ENCODE results near the gene SORD.
"Not testable (repeated sequence)": the region's sequence is repeated elsewhere in the genome, so short reads cannot be mapped to it uniquely, and the experiment has no call there.

The SORD gene

DNA sequence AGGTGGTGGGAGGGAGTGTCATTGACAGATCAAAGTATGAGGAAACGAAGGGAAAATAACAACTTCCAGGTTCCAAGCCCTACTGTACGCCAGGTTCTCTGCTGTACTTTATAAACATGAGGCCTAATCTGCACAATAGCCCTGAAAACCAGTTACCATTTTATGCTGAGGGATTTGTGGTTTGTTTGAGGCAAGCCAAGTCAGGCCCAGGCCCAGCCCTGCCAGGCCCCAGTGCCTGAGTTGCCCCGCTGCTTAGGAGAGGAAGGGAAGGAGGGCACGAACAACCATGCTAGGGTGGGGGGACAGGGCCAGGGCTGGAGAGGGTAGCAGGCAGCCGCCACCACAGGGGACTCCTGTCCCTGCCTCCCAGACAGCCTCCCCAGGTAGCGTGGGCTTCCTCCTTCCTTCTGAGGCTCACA lies 47.0 kb downstream of the SORD start:
- not testable (repeated sequence) for DNase-seq

DNA sequence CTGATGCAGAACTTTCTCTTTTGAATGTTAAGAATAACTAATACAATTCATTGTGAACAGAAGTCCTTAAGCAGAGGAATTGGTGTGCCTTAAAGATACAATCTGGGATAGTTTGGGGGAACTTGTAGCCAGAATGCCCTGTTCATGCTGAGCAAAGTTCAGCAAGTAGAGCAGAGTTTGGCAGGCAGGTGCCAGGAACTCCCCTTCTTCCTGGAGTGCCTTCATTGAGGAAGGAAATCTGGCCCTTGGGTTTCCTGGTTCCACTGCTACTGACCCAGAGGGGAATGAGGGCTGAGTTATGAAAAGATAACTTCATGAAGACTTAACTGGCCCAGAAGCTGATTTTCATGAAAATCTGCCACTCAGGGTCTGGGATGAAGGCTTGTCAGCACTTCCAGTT lies 50.6 kb downstream of the SORD start:
- DNase-seq: not testable (repeated sequence)

DNA sequence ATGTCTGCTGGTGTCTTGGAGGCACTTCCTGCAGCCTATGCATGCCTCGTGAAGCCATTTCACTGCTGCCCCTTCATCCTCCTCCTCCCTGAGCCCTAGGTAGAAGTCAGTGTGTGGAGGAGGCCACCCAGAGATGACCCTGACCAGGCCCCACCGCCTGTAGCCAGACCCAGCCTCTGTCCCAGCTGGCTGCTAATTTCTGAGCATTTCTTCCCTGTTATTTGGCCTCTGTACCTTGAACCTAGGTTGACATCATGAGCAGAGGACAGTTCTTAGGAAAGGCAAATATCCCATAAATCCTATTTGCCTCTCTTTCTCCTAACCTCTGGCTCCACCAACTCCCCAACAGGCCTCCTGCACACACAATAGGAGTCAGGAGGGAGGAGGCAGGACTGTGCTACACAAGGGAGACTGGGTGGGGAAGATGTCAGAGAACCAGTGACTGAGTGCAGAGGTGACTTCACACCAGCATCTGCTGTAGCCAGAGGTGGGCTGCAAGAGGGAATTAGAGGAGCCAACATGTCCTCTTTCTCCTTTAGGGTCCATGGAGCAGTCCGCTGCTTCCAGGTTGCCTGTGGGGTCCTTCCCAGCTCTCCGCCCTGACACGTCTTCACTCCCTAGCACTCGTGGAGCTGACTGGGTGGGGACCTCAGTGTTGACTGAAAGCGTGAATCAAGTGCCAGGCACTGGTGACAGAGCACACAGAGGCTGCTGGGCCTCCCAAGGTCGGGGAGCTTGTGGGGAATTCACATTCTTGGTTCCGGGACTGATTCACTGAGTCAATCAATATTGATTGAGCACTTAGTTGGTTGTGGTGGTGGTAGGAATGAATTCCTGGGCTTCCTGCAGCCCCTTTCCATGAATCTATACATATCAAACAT lies 52.7 kb downstream of the SORD start:
- DNase-seq: not testable (repeated sequence)

DNA sequence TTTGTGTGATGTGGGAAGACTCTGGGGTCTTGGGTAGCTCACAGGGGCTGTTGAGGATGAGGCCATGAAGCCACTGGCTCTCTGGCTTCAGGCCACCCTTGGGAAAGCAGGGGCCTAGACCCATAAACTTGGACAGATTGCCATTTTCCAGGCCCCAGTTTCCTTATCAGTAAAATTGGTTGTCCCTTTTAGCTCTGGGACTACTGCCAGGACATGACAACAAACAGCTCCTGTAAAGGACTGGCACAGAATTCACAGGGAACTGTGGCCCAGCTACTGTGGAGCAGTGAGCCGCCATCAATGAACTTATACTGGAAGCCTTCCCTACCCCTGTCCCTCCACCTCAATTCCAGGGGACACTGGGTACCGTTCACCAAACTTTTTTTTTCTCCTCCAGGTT lies 54.4 kb downstream of the SORD start:
- DNase-seq: not testable (repeated sequence)

DNA sequence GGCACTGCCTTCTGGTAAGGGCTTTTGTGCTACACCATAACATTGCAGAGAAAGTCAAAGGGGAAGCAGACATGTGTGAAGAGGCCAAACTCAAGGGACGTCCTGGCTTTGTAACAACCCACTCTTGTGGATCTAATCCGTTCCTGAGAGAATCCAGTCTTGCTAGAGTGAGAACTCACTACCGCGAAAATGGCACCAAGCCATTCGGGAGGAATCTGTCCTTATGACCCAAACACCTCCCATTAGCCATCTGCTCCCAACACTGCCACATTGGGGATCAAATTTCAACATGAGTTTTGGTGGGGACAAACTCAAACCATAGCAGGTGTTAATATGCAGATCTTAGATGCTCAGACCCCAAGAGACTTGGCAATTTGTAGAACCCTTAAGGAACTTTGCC lies 56.2 kb downstream of the SORD start:
- DNase-seq: not testable (repeated sequence)

DNA sequence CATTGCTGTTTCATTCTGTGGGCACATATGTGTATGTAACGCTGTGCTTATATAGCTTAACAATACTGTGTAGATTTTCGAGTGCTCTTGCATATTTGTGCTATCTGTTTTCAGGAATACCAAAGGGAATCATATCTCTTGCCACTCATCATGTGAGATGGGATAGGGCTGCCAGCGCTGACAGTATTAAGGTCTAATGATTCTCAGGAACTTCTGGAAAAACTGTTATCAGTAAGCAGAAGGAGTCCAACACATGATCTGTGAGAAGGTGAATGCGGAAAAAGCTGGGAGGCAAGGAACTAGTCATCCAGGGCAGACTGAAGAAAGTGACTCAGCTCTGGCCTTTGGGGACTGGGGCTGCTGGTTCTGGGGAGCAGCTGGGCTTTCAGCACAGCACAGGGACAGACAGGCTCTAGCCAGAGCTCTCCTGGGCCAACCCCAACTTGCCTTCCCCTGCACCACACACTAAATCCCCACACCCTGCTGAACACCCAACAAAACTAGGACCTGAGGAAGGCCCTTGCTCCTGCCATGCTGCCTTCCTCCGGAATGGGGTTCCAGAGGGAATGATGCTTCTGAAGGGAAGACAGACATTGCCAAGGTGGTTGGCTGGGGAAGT lies 56.7 kb downstream of the SORD start:
- not testable (repeated sequence) for DNase-seq

DNA sequence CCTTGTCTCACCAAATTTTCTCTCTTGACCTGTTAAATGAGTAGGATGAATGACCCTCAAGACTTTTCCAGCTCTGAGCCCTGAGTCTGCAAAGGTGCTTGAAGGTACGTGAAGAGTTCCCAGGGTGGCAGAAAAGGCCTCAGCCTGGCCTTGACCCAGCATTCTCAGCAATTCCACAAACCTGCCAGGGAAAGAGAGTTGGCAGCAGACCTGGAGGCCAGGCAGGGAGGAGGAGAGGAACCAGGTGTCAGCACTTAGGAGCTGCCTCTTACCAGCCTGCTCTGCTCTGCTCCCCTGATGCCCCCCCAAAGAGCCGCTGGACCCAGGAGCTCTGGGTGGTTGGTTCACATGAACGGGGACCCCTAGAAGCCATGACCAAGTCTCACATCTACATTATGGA lies 57.6 kb downstream of the SORD start:
- not testable (repeated sequence) for DNase-seq

DNA sequence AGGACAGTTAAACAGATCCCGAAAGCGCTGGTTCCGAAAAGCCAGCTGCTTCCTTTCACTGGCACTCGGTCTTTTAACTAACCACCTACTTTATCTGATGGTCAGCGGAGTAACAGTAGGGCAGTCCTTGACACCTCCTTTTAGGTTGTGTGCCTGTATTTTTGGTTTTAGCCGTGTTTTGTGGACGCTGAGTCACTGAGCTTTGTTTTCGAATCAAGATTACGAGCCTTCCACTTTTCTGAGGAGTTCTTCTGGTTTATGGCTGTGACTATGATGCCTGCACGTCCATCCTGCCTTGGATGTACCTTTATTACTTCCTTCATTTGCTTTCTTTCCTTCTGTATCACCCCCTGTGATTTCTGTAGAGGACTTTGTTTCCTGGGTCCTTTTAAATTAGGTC lies 59.4 kb downstream of the SORD start:
- not testable (repeated sequence) for DNase-seq

DNA sequence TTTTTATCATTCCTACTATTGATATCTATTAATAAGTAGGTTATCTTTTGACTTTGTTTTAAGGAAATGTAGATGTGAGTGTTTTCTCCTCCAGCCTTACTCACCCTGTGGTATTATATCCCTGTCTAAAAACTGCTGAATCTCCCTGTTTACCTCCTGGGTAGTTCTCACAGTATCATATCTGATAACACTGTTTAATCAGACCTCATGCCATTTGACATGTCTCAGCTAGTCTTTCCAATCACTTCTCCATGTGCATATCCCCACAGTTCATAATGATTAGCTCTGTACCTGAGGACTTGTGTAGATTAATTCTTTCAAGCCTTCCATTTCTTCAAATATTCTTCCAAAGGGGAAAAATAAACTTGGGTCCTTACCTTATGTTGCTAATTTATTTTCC lies 60.2 kb downstream of the SORD start:
- no peak for DNase-seq

DNA sequence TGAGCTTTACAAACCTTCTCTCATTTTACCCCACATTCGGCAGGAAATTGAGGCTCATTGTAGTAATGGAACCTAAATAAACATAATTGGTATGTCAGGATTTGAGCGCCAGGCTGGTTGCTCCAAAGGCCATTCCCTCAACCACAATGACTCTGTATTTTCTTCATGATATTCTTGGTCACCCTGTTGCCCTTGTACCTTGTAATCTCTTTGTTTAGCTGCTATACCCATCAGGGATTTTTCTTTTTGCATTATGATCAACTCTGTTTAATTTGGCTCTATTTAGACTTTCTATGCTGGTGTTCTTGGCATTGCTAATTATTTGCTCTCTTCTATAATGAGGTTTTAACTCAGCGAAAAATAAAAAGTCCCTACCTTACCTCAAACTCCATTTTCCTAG lies 61.2 kb downstream of the SORD start:
- DNase-seq: no peak

DNA sequence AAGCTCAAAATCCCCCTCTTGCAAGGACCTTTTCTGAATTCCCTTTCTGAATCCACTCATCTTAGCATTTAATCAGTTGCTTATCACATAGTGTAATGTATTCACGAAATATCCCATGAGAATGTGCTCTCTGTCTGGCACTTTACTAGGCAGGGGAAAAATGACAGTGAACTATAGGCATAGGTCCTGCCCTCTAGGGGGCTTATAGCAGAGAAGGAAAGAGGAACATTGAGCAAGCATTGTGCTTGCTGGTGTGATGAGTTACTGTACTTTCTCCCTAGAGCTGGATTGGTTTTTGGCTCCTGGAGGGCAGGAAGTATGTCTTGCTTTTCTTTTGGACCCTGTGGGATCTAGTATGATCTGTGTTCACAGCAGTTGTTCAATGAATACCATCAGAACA lies 64.5 kb downstream of the SORD start:
- DNase-seq: no peak

DNA sequence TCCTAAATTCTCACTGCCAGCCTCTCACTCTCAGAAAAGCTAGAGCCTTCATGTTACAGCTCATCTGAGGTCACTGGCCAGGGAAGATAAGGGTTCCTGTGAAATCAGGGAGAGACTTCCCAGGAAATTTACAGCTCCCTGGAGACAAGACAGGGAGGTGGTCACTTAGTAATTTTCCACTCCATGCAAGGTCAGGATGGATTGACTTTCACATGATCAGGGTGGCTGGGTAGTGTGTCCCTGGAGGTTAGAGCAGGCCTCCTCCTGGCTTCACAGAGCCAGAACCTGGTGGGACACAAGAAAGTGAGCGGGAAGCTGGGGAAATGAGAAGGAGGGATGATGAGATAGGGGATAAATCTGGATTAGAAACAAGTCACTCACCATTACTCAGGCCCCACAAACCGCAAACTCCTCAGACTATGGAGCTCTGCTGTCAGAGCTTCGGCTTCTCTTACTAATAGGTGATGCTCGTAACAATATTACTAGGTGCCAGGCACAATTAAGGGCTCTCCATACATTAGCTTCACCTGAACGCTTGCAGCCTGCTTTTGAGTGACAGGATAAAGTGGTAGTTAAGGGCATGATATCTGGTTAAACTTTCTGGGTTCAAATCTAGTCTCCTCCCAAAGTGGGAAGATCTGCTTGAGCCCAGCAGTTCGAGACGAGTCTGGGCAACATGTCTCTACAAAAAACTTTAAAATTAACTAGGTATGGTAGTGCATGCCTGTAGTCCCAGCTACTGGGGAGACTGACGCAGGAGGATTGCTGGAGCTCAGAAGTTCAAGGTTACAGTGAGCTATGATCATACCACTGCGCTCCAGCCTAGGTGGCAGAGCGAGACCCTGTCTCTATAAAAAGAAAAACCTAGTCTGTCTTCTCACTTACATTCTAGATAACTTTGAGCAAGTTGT lies 66.1 kb downstream of the SORD start:
- peak; percentile 12 for DNase-seq

DNA sequence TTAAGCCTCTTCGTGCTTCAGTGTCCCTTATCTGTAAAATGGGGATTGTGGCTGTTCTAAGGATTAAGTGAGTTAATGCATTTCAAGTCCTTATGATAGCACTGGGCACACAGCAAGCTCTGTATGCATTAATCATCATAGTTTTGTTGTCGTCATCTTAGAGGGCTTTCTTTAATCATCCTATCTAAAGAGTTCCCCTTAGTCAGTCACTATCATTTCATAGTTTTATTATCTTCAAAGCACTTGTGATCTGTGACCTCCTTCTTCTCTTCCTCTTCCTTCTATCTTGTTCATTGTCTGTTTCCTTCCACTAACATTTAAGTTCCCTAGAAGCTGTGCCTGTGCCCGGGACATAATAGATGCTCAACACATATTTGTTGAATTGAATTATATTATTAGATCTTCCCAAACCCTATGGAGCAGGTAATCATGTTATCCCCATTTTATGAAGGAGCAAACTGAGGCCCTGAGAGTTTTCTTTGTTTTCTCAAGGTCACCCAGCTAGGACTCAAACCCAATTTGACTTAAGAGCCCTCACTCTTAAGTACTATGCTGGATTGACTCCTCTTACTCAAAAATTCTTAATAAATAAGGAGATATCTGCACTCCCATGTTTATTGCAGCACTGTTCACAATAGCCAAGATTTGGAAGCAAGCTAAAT lies 66.8 kb downstream of the SORD start:
- DNase-seq: no peak

DNA sequence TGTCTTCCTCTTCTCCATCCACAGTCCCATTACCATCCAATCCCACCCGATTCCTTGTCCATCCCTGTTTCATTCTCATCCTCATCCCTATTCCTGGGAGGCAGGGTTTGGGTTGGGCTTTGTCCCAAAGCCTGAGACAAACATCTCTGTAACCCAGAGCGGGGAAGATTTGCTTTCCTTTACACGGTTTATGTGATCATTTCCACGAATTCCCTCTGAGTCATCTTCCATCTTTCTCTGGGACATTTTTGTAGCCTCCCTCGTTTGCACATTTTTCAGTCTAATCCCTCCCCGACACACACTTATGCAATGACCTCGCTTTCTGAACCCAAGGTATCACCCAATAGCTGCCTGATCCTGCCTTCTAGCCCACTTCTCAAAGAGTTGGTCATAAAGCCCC lies 68.2 kb downstream of the SORD start:
- peak; percentile 62 for DNase-seq

DNA sequence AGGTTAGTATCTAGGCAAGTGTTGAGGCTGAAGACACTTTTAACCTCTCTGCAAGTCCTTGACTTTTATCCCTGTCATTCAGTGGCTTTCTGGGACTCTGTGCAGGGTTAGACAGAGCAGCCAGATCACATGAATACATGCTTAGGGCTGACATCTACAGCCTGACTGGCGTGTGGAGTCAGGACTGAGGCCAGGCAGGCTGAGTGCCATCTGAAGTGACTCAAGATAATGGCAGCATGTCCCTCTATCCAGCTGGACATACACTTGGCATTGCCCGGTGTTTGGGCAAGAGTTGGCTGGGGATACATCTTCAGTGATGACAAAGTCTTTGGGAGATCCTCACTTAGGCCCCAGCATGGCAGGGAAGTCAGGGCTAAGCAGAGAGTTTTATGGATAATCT lies 68.6 kb downstream of the SORD start:
- DNase-seq: no peak

DNA sequence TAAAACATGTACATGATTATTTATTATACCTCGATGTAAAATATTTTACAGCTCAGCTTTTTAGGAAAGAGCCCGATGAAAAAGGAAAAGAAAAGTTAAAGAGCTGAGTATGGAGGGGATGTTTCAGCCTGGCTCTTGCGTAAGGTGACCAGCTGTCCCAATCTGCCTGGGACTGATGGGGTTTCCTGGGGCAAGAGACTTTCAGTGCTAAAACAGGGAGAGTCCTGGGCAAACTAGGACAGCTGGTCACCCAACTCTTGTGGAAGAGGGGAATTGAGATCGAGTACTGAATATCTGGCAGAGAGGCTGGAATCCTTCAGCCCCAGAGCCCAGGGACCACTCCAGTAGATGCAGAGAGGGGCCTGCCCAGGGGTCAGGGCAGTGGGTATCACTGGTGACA lies 70.0 kb downstream of the SORD start:
- DNase-seq: no peak

DNA sequence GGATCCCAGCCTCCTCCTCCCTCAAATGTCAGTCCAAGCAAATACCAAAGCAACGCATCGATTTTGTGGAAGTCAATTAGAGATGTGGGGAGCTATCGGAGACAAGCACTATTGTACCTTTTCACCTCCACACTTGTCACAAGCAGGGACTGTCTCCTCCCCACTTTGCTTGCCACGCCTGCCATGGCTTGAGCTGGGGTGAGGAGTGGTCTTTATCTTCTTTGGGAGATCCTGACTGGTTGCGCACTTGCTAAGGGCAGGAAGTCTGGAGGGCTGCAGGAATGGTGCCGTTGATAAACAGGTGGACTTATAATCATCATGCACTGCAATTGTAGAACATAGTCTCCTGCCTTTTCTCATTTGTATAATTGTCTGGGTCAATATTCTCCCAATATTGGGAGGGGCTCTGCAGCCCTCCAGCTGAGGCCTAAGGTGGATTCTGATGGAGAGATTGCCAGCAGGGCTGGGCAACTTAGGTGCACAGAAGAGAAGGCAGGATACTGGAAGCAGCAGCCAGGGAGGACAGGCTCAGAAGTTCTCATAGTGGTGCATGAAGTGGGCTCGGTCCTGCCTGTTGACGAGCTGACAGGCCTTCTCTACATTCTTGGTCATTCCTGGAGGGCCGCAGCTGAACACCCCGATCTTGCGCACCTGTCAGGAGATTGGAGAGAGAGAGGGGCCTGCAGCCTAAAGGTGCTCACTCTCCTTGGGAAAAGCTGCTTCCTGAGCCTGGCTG lies 70.8 kb downstream of the SORD start:
- DNase-seq: no peak

DNA sequence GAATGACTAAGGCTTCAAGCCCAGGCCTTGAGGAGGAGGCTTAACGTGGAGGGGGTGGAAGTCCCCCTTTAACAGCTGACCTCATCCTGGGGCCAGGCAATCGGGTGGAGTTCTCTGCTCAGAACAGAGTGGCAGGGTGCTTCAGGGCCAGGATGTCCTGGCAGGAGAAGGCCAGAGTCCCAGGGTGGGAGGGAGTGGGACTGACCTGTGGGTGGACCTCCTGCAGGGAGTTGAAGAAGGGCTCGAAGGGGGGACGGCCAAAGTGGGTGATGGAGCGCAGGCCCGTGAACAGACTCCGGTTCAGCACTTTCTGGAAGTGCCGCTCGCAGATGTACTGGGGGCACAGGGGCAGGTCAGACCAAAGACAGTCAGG lies 71.3 kb downstream of the SORD start:
- DNase-seq: no peak

DNA sequence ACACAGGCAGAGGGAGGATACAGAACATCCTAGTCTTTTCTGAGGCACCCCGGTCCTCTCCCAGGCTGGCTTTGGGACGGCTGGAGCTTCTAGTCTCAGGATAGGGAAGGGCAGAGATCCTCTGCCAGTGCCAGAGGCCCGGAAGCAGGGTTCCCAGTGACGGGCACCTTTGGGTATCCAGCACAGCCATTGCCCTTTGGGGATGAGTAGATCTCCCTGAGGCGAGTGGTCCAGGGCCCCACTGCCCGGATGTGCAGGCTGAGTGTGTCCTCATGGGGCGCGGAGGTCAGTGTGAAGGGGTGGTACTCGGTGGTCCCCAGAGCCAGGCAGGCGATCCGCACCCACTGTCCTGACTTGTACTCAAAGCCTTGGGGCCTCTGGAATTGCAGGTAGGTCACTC lies 72.7 kb downstream of the SORD start:
- no peak for DNase-seq

DNA sequence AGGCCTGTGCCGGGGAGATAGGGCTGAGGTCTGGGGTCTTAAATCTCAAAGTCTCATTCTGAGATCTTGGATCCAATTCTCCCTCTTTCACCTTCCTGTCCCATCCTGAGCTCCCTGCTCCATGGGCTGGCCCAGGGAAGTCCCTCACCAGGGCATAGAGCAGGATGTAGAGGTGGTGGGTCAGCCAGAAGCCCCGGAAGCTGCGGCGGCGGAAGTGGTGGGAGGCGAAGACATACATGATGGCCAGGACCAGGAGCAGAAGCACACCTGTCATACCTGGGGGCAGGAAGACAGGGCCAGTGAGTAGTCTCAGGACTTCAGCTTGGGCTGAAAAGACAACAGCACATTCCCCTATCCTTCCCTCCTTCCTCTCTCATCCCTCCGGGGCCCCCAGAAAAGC lies 74.5 kb downstream of the SORD start:
- no peak for DNase-seq

DNA sequence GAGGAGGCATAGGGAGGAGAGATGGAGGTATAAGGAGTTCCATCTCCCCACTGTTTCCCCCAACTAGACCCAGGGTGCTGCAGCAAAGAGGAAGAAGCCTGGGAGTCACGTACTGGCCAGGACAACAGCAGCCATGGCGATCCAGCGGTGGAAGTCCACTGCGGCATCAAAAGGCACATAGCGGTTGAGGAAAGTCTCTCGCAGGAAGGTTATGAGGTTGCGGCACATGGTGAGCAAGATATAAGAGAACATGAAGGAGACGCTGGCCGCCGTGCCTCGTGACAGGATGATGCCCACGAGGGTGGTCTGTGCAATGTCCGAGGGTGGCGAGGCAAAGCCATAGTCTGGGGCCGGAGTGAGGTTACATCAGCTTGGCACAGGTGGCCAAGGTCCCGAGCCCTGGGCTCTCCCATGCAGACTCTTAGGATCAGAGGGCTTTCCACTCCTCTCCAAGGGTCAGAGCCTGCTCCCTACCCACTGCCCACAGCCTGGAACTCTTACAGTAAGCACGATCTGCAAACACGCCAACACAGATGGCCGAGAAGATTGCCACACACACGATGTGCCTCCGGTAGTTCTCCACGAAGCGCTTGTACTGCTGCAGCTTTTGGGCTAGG lies 76.7 kb downstream of the SORD start:
- no peak for DNase-seq

Measured in fibroblast of skin of back (primary cell).